GM23338 (cell line): ENCODE results near the gene RCOR3. TPM values are rescaled to one million over a fixed set of nuclear protein-coding genes. Genes with fewer than 3 reads are reported as not detected.

Source experiments
- ATAC-seq: fragments of 200-7000 bp; cut with Tn5 transposase; 3 replicates; pipeline ENCODE4 v1.9.1; 2020
- DNase-seq: peaks from one replicate; pipeline ENCODE4 v3.0.0-alpha.2; 2015; ENCODE audit warnings: low spot score
- H2AFZ ChIP-seq: fragments of 200-600 bp; sonication (generic); 2 replicates; pipeline ENCODE4 v1.8.0; 2016; ENCODE audit warnings: antibody characterized with exemption, mild to moderate bottlenecking, moderate library complexity
- H3F3A ChIP-seq: fragments of 200-600 bp; sonication (generic); replicated peaks from 2 replicates; pipeline ENCODE4 v1.8.0; 2017; ENCODE audit warnings: antibody characterized with exemption, mixed run types, low read depth
- H3K27ac ChIP-seq: fragments of 200-600 bp; sonication (generic); 2 replicates; pipeline ENCODE4 v1.6.1; 2016; ENCODE audit warnings: low read depth
- H3K27me3 ChIP-seq: fragments of 200-600 bp; sonication (generic); 2 replicates; pipeline ENCODE4 v1.8.0; 2016; ENCODE audit warnings: mild to moderate bottlenecking, mixed run types, moderate library complexity; ENCODE audit not compliant: insufficient read depth
- H3K36me3 ChIP-seq: fragments of 200-600 bp; sonication (generic); 2 replicates; pipeline ENCODE4 v1.8.0; 2016; ENCODE audit warnings: mild to moderate bottlenecking; ENCODE audit not compliant: insufficient read depth
- H3K4me1 ChIP-seq: fragments of 200-600 bp; sonication (generic); 2 replicates; pipeline ENCODE4 v1.8.0; 2016; ENCODE audit warnings: mild to moderate bottlenecking, moderate library complexity; ENCODE audit not compliant: insufficient read depth
- H3K4me2 ChIP-seq: fragments of 200-600 bp; sonication (generic); 2 replicates; pipeline ENCODE4 v1.7.1; 2017; ENCODE audit warnings: mixed run types
- H3K4me3 ChIP-seq: fragments of 200-600 bp; sonication (generic); 2 replicates; pipeline ENCODE4 v1.6.1; 2016; ENCODE audit warnings: mixed run types
- H3K79me2 ChIP-seq: fragments of 200-600 bp; sonication (generic); replicated peaks from 2 replicates; pipeline ENCODE4 v1.8.0; 2017; ENCODE audit warnings: mild to moderate bottlenecking; ENCODE audit not compliant: insufficient read depth
- H3K9me2 ChIP-seq: fragments of 200-600 bp; sonication (generic); 2 replicates; pipeline ENCODE4 v1.8.0; 2017; ENCODE audit not compliant: insufficient read depth
- H4K20me1 ChIP-seq: fragments of 200-600 bp; sonication (generic); replicated peaks from 2 replicates; pipeline ENCODE4 v1.8.0; 2017; ENCODE audit warnings: mild to moderate bottlenecking; ENCODE audit not compliant: insufficient read depth
- H3K27ac Mint-ChIP-seq: 2 replicates; pipeline ENCODE4 v1.8.0; 2020; ENCODE audit warnings: inconsistent platforms, mild to moderate bottlenecking, moderate library complexity, mixed read lengths
- H3K27me3 Mint-ChIP-seq: 3 replicates; pipeline ENCODE4 v1.8.0; 2022; ENCODE audit warnings: low read depth, mild to moderate bottlenecking, moderate library complexity, mixed read lengths, inconsistent platforms; ENCODE audit not compliant: insufficient read depth, poor library complexity
- H3K36me3 Mint-ChIP-seq: 3 replicates; pipeline ENCODE4 v1.8.0; 2021; ENCODE audit warnings: low read depth, mild to moderate bottlenecking, inconsistent platforms, moderate library complexity, mixed read lengths
- H3K4me1 Mint-ChIP-seq: 3 replicates; pipeline ENCODE4 v1.8.0; 2020; ENCODE audit warnings: mild to moderate bottlenecking, inconsistent platforms, mixed read lengths
- H3K4me3 Mint-ChIP-seq: 3 replicates; pipeline ENCODE4 v1.8.0; 2021; ENCODE audit warnings: moderate library complexity, mild to moderate bottlenecking, inconsistent platforms, mixed read lengths
- H3K9me3 Mint-ChIP-seq: 3 replicates; pipeline ENCODE4 v1.8.0; 2020; ENCODE audit warnings: moderate library complexity, mild to moderate bottlenecking, inconsistent platforms, mixed read lengths
- CREB1 ChIP-seq: fragments of 250-450 bp; sonication (Bioruptor Pico); IDR thresholded peaks from 2 replicates; pipeline ENCODE4 v1.5.0; 2020; ENCODE audit warnings: low read depth, mild to moderate bottlenecking, moderate library complexity
- ETS1 ChIP-seq: IDR thresholded peaks from 2 replicates; pipeline ENCODE4 v1.6.1; 2016; ENCODE audit warnings: antibody characterized with exemption
- EZH2 ChIP-seq: fragments of 200-600 bp; sonication (generic); IDR thresholded peaks from one replicate; pipeline ENCODE4 v1.8.0; 2017; ENCODE audit warnings: antibody characterized with exemption, mild to moderate bottlenecking, low read depth; ENCODE audit not compliant: unreplicated experiment
- EZH2phosphoT487 ChIP-seq: fragments of 200-600 bp; sonication (generic); IDR thresholded peaks from one replicate; pipeline ENCODE4 v1.8.1; 2018; ENCODE audit warnings: antibody characterized with exemption; ENCODE audit not compliant: unreplicated experiment
- JUNB ChIP-seq: IDR thresholded peaks from one replicate; pipeline ENCODE4 v1.6.1; 2016; ENCODE audit warnings: antibody characterized with exemption; ENCODE audit not compliant: unreplicated experiment
- NANOG ChIP-seq: IDR thresholded peaks from 2 replicates; pipeline ENCODE4 v1.6.1; 2016; ENCODE audit warnings: antibody characterized with exemption, borderline replicate concordance
- POLR2AphosphoS5 ChIP-seq: IDR thresholded peaks from 2 replicates; pipeline ENCODE4 v1.6.1; 2016; ENCODE audit warnings: antibody characterized with exemption, low read depth
- REST ChIP-seq: IDR thresholded peaks from one replicate; pipeline ENCODE4 v1.6.1; 2018; ENCODE audit warnings: antibody characterized with exemption; ENCODE audit not compliant: unreplicated experiment
- STAT1 ChIP-seq: IDR thresholded peaks from one replicate; pipeline ENCODE4 v1.6.1; 2016; ENCODE audit warnings: antibody characterized with exemption; ENCODE audit not compliant: unreplicated experiment
- ZNF114 ChIP-seq: fragments of 250-450 bp; sonication (Bioruptor Pico); IDR thresholded peaks from 2 replicates; pipeline ENCODE4 v1.5.0; 2020; ENCODE audit warnings: mild to moderate bottlenecking, moderate library complexity
- ZNF331 ChIP-seq: fragments of 250-450 bp; sonication (Bioruptor Pico); IDR thresholded peaks from 2 replicates; pipeline ENCODE4 v1.5.0; 2020; ENCODE audit warnings: low read depth, mild to moderate bottlenecking, moderate library complexity
- polyA plus RNA-seq: library from polyadenylated mRNA; unstranded; fragments of >200 nt; fragmentation: Nextera tagmentation; extraction: Ambion mirVana; gene quantifications from 2 replicates; pipeline ENCODE4 v1.2.1, GENCODE V29; 2016
- total RNA-seq: library from RNA; depleted of rRNA; stranded (reverse); fragments of >200 nt; shearing (Covaris generic); gene quantifications from 2 replicates; pipeline ENCODE4 v1.2.3, GENCODE V29; 2014
- TF ChIP-seq, protein P1 (sequence below): fragments of 250-450 bp; sonication (Bioruptor Pico); IDR thresholded peaks from 2 replicates; pipeline ENCODE4 v1.5.0; 2020; ENCODE audit warnings: mild to moderate bottlenecking, moderate library complexity
- TF ChIP-seq, protein P2 (sequence below), 2 experiments: fragments of 200-600 bp in 1 of 2; sonication (generic) in 1 of 2; conservative IDR thresholded peaks; 2 replicates each; pipeline versions ENCODE4 v1.5.1 to v1.6.1; 2016 to 2017; ENCODE audit warnings: antibody characterized with exemption in 2 of 2, low read depth in 2 of 2, mild to moderate bottlenecking in 2 of 2, moderate library complexity in 1 of 2

RCOR3 gene
- total and polyA plus RNA-seq, 2 experiments from 2014 or later: 19.4 to 26.2 TPM

- Histone ChIP-seq H3K27ac (no peak overlapping the region), H4K20me1 (no peaks in the 10 kb centered on the region; the same call in 1 of the 2 replicates), H3K4me1 (peaks cover 28% of the 10 kb centered on the region), H3K36me3 (no peaks in the 10 kb centered on the region), H2AFZ (no peak overlapping the region), H3K4me2 (no peak overlapping the region), H3K4me3 (no peak overlapping the region), H3K79me2 (peaks cover 80% of the 10 kb centered on the region), H3K27me3 (no peaks in the 10 kb centered on the region), H3F3A (no peaks in the 10 kb centered on the region), H3K9me2 (no peaks in the 10 kb centered on the region)
- no peak overlapping the region for H3K4me3 Mint-ChIP-seq
- H3K9me3 Mint-ChIP-seq: no peaks in the 10 kb centered on the region
- TF ChIP-seq ETS1 (no peak), EZH2phosphoT487 (no peak), POLR2AphosphoS5 (no peak), CREB1 (CRISPR knock-in tag) (no peak), STAT1 (no peak), EZH2 (no peak), JUNB (no peak), ZNF114 (CRISPR knock-in tag) (no peak), NANOG (no peak), ZNF331 (no peak), REST (no peak)
- TF ChIP-seq, protein P1, sequence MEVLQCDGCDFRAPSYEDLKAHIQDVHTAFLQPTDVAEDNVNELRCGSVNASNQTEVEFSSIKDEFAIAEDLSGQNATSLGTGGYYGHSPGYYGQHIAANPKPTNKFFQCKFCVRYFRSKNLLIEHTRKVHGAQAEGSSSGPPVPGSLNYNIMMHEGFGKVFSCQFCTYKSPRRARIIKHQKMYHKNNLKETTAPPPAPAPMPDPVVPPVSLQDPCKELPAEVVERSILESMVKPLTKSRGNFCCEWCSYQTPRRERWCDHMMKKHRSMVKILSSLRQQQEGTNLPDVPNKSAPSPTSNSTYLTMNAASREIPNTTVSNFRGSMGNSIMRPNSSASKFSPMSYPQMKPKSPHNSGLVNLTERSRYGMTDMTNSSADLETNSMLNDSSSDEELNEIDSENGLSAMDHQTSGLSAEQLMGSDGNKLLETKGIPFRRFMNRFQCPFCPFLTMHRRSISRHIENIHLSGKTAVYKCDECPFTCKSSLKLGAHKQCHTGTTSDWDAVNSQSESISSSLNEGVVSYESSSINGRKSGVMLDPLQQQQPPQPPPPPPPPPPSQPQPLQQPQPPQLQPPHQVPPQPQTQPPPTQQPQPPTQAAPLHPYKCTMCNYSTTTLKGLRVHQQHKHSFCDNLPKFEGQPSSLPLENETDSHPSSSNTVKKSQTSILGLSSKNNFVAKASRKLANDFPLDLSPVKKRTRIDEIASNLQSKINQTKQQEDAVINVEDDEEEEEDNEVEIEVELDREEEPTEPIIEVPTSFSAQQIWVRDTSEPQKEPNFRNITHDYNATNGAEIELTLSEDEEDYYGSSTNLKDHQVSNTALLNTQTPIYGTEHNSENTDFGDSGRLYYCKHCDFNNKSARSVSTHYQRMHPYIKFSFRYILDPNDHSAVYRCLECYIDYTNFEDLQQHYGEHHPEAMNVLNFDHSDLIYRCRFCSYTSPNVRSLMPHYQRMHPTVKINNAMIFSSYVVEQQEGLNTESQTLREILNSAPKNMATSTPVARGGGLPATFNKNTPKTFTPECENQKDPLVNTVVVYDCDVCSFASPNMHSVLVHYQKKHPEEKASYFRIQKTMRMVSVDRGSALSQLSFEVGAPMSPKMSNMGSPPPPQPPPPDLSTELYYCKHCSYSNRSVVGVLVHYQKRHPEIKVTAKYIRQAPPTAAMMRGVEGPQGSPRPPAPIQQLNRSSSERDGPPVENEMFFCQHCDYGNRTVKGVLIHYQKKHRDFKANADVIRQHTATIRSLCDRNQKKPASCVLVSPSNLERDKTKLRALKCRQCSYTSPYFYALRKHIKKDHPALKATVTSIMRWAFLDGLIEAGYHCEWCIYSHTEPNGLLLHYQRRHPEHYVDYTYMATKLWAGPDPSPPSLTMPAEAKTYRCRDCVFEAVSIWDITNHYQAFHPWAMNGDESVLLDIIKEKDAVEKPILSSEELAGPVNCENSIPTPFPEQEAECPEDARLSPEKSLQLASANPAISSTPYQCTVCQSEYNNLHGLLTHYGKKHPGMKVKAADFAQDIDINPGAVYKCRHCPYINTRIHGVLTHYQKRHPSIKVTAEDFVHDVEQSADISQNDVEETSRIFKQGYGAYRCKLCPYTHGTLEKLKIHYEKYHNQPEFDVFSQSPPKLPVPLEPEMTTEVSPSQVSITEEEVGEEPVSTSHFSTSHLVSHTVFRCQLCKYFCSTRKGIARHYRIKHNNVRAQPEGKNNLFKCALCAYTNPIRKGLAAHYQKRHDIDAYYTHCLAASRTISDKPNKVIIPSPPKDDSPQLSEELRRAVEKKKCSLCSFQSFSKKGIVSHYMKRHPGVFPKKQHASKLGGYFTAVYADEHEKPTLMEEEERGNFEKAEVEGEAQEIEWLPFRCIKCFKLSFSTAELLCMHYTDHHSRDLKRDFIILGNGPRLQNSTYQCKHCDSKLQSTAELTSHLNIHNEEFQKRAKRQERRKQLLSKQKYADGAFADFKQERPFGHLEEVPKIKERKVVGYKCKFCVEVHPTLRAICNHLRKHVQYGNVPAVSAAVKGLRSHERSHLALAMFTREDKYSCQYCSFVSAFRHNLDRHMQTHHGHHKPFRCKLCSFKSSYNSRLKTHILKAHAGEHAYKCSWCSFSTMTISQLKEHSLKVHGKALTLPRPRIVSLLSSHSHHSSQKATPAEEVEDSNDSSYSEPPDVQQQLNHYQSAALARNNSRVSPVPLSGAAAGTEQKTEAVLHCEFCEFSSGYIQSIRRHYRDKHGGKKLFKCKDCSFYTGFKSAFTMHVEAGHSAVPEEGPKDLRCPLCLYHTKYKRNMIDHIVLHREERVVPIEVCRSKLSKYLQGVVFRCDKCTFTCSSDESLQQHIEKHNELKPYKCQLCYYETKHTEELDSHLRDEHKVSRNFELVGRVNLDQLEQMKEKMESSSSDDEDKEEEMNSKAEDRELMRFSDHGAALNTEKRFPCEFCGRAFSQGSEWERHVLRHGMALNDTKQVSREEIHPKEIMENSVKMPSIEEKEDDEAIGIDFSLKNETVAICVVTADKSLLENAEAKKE: no peak
- TF ChIP-seq, protein P2, sequence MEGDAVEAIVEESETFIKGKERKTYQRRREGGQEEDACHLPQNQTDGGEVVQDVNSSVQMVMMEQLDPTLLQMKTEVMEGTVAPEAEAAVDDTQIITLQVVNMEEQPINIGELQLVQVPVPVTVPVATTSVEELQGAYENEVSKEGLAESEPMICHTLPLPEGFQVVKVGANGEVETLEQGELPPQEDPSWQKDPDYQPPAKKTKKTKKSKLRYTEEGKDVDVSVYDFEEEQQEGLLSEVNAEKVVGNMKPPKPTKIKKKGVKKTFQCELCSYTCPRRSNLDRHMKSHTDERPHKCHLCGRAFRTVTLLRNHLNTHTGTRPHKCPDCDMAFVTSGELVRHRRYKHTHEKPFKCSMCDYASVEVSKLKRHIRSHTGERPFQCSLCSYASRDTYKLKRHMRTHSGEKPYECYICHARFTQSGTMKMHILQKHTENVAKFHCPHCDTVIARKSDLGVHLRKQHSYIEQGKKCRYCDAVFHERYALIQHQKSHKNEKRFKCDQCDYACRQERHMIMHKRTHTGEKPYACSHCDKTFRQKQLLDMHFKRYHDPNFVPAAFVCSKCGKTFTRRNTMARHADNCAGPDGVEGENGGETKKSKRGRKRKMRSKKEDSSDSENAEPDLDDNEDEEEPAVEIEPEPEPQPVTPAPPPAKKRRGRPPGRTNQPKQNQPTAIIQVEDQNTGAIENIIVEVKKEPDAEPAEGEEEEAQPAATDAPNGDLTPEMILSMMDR (conservative IDR thresholded peaks at IDR 0.05; ENCODE audit: low read depth in 2 of 2): no peak
- ATAC-seq: no peak
- H3K27me3 Mint-ChIP-seq: peaks cover 7% of the 10 kb centered on the region
- peaks cover 59% of the 10 kb centered on the region for H3K4me1 Mint-ChIP-seq
- peaks cover 4% of the 10 kb centered on the region for H3K36me3 Mint-ChIP-seq
- no peak overlapping the region for H3K27ac Mint-ChIP-seq
- no peak for DNase-seq
These were observed 74.7 kb downstream of the RCOR3 start for GRCh38 chr1:211333906-211334305.
